ENCODE measurements around the gene NDE1.

GRCh38 chr16:15775209-15775608 is 125.2 kb downstream of the NDE1 start:
- no peak for TF ChIP-seq CTCF (IDR thresholded peaks at IDR 0.05)
- no peak for TF ChIP-seq POLR2A (IDR thresholded peaks at IDR 0.05)
- no peak for TF ChIP-seq POLR2AphosphoS5 (IDR thresholded peaks at IDR 0.05)

All from prostate gland (tissue), 2 donors.